SK-N-SH (cell line): ENCODE measurements around the gene CCDC78. TPM values are rescaled to one million over a fixed set of nuclear protein-coding genes. Genes with fewer than 3 reads are reported as not detected.

Experiments used
- CTCF ChIA-PET: fragments of 300-600, 350-600 bp; formaldehyde crosslinking; extraction: SDS; loops from one replicate; lab custom pipeline; 2021; lab: Yijun Ruan, JAX
- POLR2A ChIA-PET: fragments of 350-600 bp; sonication (Branson Sonifier 250); formaldehyde crosslinking; extraction: SDS; loops from one replicate; lab custom pipeline; 2020; ENCODE audit warnings: antibody characterized with exemption, inconsistent platforms; lab: Yijun Ruan, JAX
- DNase-seq: peaks from one replicate; pipeline ENCODE4 v3.0.0; 2012
- H2AFZ ChIP-seq: fragments of 200-600 bp; sonication (generic); 2 replicates; pipeline ENCODE4 v1.8.1; 2016; ENCODE audit warnings: antibody characterized with exemption, mild to moderate bottlenecking, low read depth
- H3F3A ChIP-seq: fragments of 200-600 bp; sonication (generic); replicated peaks from 2 replicates; pipeline ENCODE3; 2016; ENCODE audit warnings: antibody characterized with exemption, mild to moderate bottlenecking; ENCODE audit not compliant: insufficient read depth
- H3K27ac ChIP-seq, 2 experiments: fragments of 200-500 bp in 1 of 2; fragments of 200-600 bp in 1 of 2; sonication (Bioruptor generic) in 1 of 2; sonication (generic), shearing (Covaris generic) in 1 of 2; 2 replicates each; pipeline versions ENCODE4 v1.5.1 to v1.6.1; 2014 to 2016; ENCODE audit warnings: low read depth in 2 of 2, inconsistent platforms in 1 of 2, low read length in 1 of 2, mild to moderate bottlenecking in 1 of 2, mixed read lengths in 1 of 2
- H3K27me3 ChIP-seq: fragments of 200-600 bp; sonication (generic), shearing (Covaris generic); 2 replicates; pipeline ENCODE4 v1.6.1; 2016; ENCODE audit warnings: mixed run types; ENCODE audit not compliant: insufficient read depth
- H3K36me3 ChIP-seq, 2 experiments: fragments of 200-500 bp in 1 of 2; fragments of 200-600 bp in 1 of 2; sonication (Bioruptor generic) in 1 of 2; sonication (generic) in 1 of 2; replicated peaks in 1 of 2; 2 replicates each; pipeline versions ENCODE3 to v1.5.1; 2014 to 2016; ENCODE audit warnings: low read length in 1 of 2, mild to moderate bottlenecking in 1 of 2; ENCODE audit not compliant: insufficient read depth in 2 of 2, control insufficient read depth in 1 of 2
- H3K4me1 ChIP-seq, 2 experiments: fragments of 200-500 bp in 1 of 2; fragments of 200-600 bp in 1 of 2; sonication (Bioruptor generic) in 1 of 2; sonication (generic), shearing (Covaris generic) in 1 of 2; 2 replicates each; pipeline versions ENCODE4 v1.5.1 to v1.6.1; 2014 to 2016; ENCODE audit warnings: low read depth in 1 of 2, low read length in 1 of 2, mixed run types in 1 of 2; ENCODE audit not compliant: insufficient read depth in 2 of 2, control insufficient read depth in 1 of 2
- H3K4me2 ChIP-seq: fragments of 200-600 bp; sonication (generic), shearing (Covaris generic); 2 replicates; pipeline ENCODE4 v1.6.1; 2017; ENCODE audit warnings: mixed run types
- H3K4me3 ChIP-seq, 2 experiments: fragments of 200-500 bp in 1 of 2; fragments of 200-600 bp in 1 of 2; sonication (Bioruptor generic) in 1 of 2; sonication (generic), shearing (Covaris generic) in 1 of 2; 2 replicates each; pipeline versions ENCODE4 v1.5.1 to v1.8.1; 2014 to 2016; ENCODE audit warnings: low read depth in 2 of 2, inconsistent platforms in 1 of 2, low read length in 1 of 2, mild to moderate bottlenecking in 1 of 2, mixed read lengths in 1 of 2, moderate library complexity in 1 of 2
- H3K79me2 ChIP-seq: fragments of 200-600 bp; sonication (generic); 2 replicates; pipeline ENCODE4 v1.8.1; 2017; ENCODE audit warnings: mild to moderate bottlenecking; ENCODE audit not compliant: insufficient read depth
- H3K9ac ChIP-seq: fragments of 200-600 bp; sonication (generic); 2 replicates; pipeline ENCODE4 v1.6.1; 2017; ENCODE audit warnings: mixed run types
- H3K9me2 ChIP-seq: fragments of 200-600 bp; sonication (generic); 2 replicates; pipeline ENCODE4 v1.6.1; 2017; ENCODE audit warnings: mixed run types
- H3K9me3 ChIP-seq: fragments of 200-600 bp; sonication (generic); 2 replicates; pipeline ENCODE4 v1.6.1; 2017; ENCODE audit warnings: mixed run types, mild to moderate bottlenecking, moderate library complexity
- H4K20me1 ChIP-seq: fragments of 200-600 bp; sonication (generic); 2 replicates; pipeline ENCODE4 v1.6.1; 2017; ENCODE audit warnings: mild to moderate bottlenecking, mixed run types; ENCODE audit not compliant: insufficient read depth
- CHD2 ChIP-seq: fragments of 150-350 bp; IDR thresholded peaks from 2 replicates; pipeline ENCODE4 v1.6.1; 2018; ENCODE audit warnings: low read length; ENCODE audit not compliant: partially characterized antibody
- ELF1 ChIP-seq: IDR thresholded peaks from 2 replicates; pipeline ENCODE4 v1.4.0; 2012
- EP300 ChIP-seq, 2 experiments: IDR thresholded peaks; 2 replicates each; pipeline versions ENCODE4 v1.4.0 to v1.6.1; 2012; ENCODE audit warnings: borderline replicate concordance in 1 of 2, low read depth in 1 of 2, low read length in 1 of 2
- IRF3 ChIP-seq: fragments of 150-350 bp; IDR thresholded peaks from 2 replicates; pipeline ENCODE4 v1.6.1; 2016; ENCODE audit warnings: mild to moderate bottlenecking, low read depth, low read length
- JUND ChIP-seq: IDR thresholded peaks from 2 replicates; pipeline ENCODE4 v1.4.0; 2012
- MAX ChIP-seq: IDR thresholded peaks from 2 replicates; pipeline ENCODE4 v1.4.0; 2012; ENCODE audit warnings: low read depth
- MEF2A ChIP-seq: IDR thresholded peaks from 2 replicates; pipeline ENCODE4 v1.4.0; 2012; ENCODE audit warnings: low read depth, borderline replicate concordance
- MXI1 ChIP-seq: IDR thresholded peaks from 2 replicates; pipeline ENCODE4 v1.6.1; 2012; ENCODE audit warnings: mild to moderate bottlenecking, low read depth, low read length, improper control_type of control experiment
- RAD21 ChIP-seq: IDR thresholded peaks from 2 replicates; pipeline ENCODE4 v1.6.1; 2012; ENCODE audit warnings: mild to moderate bottlenecking, low read length
- RCOR1 ChIP-seq: fragments of 150-350 bp; IDR thresholded peaks from 2 replicates; pipeline ENCODE4 v1.6.1; 2017; ENCODE audit warnings: antibody characterized with exemption, low read length
- REST ChIP-seq: IDR thresholded peaks from 2 replicates; pipeline ENCODE4 v1.6.1; 2012; ENCODE audit warnings: mild to moderate bottlenecking, low read depth, low read length, moderate library complexity
- RFX5 ChIP-seq: IDR thresholded peaks from 2 replicates; pipeline ENCODE4 v1.6.1; 2012; ENCODE audit warnings: mild to moderate bottlenecking, improper control_type of control experiment, low read length
- RXRA ChIP-seq: IDR thresholded peaks from 2 replicates; pipeline ENCODE4 v1.4.0; 2012; ENCODE audit warnings: low read depth, mild to moderate bottlenecking, borderline replicate concordance
- TAF1 ChIP-seq: IDR thresholded peaks from 2 replicates; pipeline ENCODE4 v1.6.1; 2012; ENCODE audit warnings: low read depth, mild to moderate bottlenecking, low read length, moderate library complexity, borderline replicate concordance
- TEAD4 ChIP-seq: IDR thresholded peaks from 2 replicates; pipeline ENCODE4 v1.4.0; 2012; ENCODE audit warnings: mild to moderate bottlenecking, borderline replicate concordance; ENCODE audit not compliant: insufficient read depth
- USF1 ChIP-seq: IDR thresholded peaks from 2 replicates; pipeline ENCODE4 v1.4.0; 2012; ENCODE audit warnings: low read depth, borderline replicate concordance
- USF2 ChIP-seq: fragments of 150-350 bp; IDR thresholded peaks from 2 replicates; pipeline ENCODE4 v1.6.1; 2017; ENCODE audit warnings: antibody characterized with exemption, low read length, low read depth, borderline replicate concordance
- YY1 ChIP-seq: IDR thresholded peaks from 2 replicates; pipeline ENCODE4 v1.4.0; 2012; ENCODE audit warnings: low read depth, mild to moderate bottlenecking
- WGBS: methylation state at CpG from one replicate; pipeline ENCODE4 v1.1.6; 2017; ENCODE audit warnings: low lambda C conversion rate; 5-methylcytosine and 5-hydroxymethylcytosine counted together
- polyA plus RNA-seq, 3 experiments: library from polyadenylated mRNA; depleted of rRNA; stranded (reverse); fragments of >200 nt; gene quantifications; 2 replicates each; pipeline ENCODE4 v1.2.3, GENCODE V29; 2012

The CCDC78 gene
- polyA plus RNA-seq, 1 of the 3 experiments (the other 2 are of a cell fraction): 15.4 TPM

- peaks cover 5% of the 10 kb centered on the region for H3F3A ChIP-seq
- H3K9me2 ChIP-seq: no peaks in the 10 kb centered on the region
- CTCF ChIA-PET: interaction anchor here (0.7 to 22.4 kb wide), 10 partner anchors 10 to 79 kb away, joined by 3 to 358 read pairs (median 4); partner anchors contain the start of genes ANTKMT, CCDC78, CIAO3 and HAGHL
- no peak overlapping the region for H3K4me2 ChIP-seq
- no peak overlapping the region for H3K27ac ChIP-seq
- 50% methylated on average over 1 of the region's 12 CpGs for WGBS
- H3K4me1 ChIP-seq: peaks cover 4 to 19% of the 10 kb centered on the region in 2 experiments; a peak in 1 of 4 replicates
- POLR2A ChIA-PET: interaction anchor here (2.0 kb wide), 1 partner anchor 13 kb away, joined by 7 read pairs; the partner anchor contains the start of gene WDR24
- no peak overlapping the region for H2AFZ ChIP-seq
- H3K4me3 ChIP-seq: no peak overlapping the region
- H4K20me1 ChIP-seq: peaks cover 59% of the 10 kb centered on the region
- H3K9ac ChIP-seq: no peak overlapping the region
- TF ChIP-seq REST: no peak
- no peak for TF ChIP-seq JUND
- no peak for TF ChIP-seq RXRA
- no peak for TF ChIP-seq CHD2
- TF ChIP-seq TEAD4: no peak
- no peak for TF ChIP-seq USF2
- no peak for TF ChIP-seq RCOR1
- TF ChIP-seq YY1: no peak
- no peak for TF ChIP-seq MEF2A
- no peak for TF ChIP-seq USF1
- TF ChIP-seq RAD21: no peak
- TF ChIP-seq RFX5: no peak
- no peak for TF ChIP-seq IRF3
- TF ChIP-seq EP300 (IDR thresholded peaks at IDR 0.05; ENCODE audit: borderline replicate concordance in 1 of 2, low read depth in 1 of 2, low read length in 1 of 2): no peak
- TF ChIP-seq TAF1: no peak
- TF ChIP-seq MAX: no peak
- no peak for TF ChIP-seq MXI1
- TF ChIP-seq ELF1: no peak
- no peak for DNase-seq
- no peaks in the 10 kb centered on the region for H3K9me3 ChIP-seq
- no peaks in the 10 kb centered on the region for H3K36me3 ChIP-seq
- H3K27me3 ChIP-seq: no peaks in the 10 kb centered on the region
- H3K79me2 ChIP-seq: peaks cover 60% of the 10 kb centered on the region
Observed at GRCh38 chr16:703406-703805, 22.8 kb downstream of the CCDC78 start.
